Hematopoietic multipotent progenitor cell treated with erythropoietin and hydrocortisone succinate and interleukin-3 and kit ligand, for 4 days (in vitro differentiated cells): ENCODE results near the gene EVPLL.
"Not testable (repeated sequence)": the region's sequence is repeated elsewhere in the genome, so short reads cannot be mapped to it uniquely, and the experiment has no call there.

Experiments
- DNase-seq: peaks from one replicate; pipeline ENCODE4 v3.0.0-alpha.2; 2015

EVPLL gene

DNA sequence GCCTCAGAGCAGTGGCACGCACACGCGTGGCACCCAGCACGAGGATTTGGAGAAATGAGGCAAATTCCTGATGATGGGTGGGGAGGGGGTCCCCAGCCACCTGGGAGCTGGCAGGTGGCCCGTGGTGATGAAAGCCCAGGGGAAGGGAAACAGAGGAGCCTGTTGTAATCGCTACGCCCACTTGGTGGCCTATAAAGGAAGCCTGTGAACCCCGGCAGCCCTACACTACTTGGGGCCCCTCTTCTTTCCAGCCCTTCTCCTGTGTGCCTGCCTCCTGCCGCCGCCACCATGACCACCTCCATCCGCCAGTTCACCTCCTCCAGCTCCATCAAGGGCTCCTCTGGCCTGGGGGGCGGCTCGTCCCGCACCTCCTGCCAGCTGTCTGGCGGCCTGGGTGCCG, 49.1 kb downstream of the EVPLL start:
- DNase-seq: not testable (repeated sequence)

DNA sequence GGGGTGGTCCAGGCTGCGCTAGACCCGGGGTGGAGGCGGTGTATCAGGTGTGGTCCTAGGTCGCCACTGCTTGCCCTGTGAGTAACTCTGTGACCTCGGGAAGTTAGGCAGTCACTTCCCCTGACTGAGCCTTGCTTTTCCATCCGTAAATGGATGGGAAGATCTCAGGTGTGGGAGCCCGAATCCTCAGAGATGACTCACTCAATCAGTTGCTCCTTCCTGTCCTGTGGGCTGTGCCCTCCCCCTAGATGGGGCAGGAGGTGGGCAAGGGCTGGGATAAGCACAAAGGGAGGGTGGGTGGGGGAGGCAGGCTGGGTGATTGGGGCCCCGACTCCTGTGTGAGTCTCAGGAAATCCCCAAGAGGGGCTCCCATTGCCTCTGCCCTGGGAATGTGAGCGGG, 54.6 kb downstream of the EVPLL start:
- not testable (repeated sequence) for DNase-seq
